Type B pancreatic cell (in vitro differentiated cells): ENCODE data around the gene SF3B5. TPM values are rescaled to one million over a fixed set of nuclear protein-coding genes. Genes with fewer than 3 reads are reported as not detected.

Experiments
- total RNA-seq: library from RNA; stranded (reverse); gene quantifications from 2 replicates; pipeline ENCODE4 v1.2.1, GENCODE V29; 2021; ENCODE audit warnings: low replicate concordance

Gene SF3B5
- total RNA-seq, 1 donor from 2014 or later: 138 TPM

Other genes with a start within 250 kb of the SF3B5 start
- gene ZC2HC1B, start 231.1 kb downstream of the SF3B5 start, total RNA-seq: 0.34 TPM in 1 of 2 replicates, not detected in the other
- gene PLAGL1, start 87.3 kb downstream of the SF3B5 start, total RNA-seq: 42.7 and 95.2 TPM in 2 replicates
- 0.24 and 0.38 TPM in 2 replicates for gene STX11, start 54.9 kb upstream of the SF3B5 start, total RNA-seq
- gene UTRN, start 189.8 kb upstream of the SF3B5 start, total RNA-seq: 75.1 and 77.7 TPM in 2 replicates